ENCODE results near the gene TUBGCP5.
A peak's percentile ranks its signal among the peaks of the same experiment; 100 is the strongest.
"Not testable (repeated sequence)": the region's sequence is repeated elsewhere in the genome, so short reads cannot be mapped to it uniquely, and the experiment has no call there.

Gene TUBGCP5

DNA sequence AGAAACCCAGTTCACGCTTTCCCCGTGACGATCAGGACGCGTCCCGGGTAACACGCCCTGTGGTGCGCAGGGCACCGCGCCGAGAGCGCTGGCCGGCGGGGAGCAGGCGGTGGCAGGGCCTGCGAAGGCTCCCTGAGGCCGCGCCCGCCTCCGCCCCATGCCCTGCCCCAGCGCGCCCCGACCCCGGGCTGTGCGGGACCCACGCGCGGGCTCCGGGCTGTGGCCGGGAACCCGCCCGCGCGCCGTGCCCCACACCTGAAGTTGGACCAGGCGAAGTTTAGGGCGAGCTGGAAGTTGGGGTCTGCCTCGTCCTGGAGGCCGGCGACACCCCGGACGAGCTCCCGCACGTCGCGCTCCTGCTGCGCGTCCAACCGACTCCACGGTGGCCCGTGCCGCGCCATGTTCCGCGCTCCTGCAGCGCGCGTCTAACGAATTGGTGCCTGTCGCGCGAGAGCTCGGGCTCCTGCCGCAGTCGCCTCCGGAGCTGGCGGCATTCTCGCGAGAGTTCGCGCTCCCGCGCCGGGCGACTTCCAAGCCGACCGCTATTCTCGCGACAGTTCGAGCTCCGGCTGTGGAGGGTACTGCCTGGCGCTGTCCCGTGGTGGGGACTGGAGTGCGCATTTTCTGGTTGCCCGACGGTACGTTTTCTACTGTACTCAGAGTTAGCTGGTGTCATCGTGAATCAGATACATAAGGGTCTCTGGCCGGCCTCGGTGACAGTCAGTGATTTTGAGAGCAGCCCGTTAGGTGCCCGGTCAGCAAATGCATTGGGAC, at the start of gene TUBGCP5:
TUBGCP5 (minus strand) TSS at position 427 of the 774 bp plus-strand sequence; CDS start at position 401, 26 bp downstream.
- DNase-seq, result peak; percentile 99

DNA sequence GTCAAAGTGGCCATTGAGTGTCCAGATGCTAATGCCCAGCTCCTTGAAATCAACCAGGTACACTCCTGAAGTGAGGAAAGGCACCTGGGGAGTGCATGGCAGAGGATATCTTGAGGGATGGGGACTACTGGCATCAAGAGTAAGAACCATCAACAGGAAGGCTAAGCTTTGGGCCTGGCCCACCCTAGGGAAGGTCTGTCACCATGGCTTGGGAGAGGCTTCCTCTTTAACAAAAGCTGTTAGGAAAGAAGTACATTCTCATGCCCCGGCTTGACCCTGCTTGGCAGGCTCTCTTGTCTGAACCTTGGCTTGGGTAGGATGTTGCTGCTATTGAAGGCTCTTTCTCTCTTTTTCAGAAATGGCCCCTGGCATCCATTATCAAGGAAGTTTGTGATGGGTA, 43.7 kb upstream of the TUBGCP5 start:
- no peak for DNase-seq

DNA sequence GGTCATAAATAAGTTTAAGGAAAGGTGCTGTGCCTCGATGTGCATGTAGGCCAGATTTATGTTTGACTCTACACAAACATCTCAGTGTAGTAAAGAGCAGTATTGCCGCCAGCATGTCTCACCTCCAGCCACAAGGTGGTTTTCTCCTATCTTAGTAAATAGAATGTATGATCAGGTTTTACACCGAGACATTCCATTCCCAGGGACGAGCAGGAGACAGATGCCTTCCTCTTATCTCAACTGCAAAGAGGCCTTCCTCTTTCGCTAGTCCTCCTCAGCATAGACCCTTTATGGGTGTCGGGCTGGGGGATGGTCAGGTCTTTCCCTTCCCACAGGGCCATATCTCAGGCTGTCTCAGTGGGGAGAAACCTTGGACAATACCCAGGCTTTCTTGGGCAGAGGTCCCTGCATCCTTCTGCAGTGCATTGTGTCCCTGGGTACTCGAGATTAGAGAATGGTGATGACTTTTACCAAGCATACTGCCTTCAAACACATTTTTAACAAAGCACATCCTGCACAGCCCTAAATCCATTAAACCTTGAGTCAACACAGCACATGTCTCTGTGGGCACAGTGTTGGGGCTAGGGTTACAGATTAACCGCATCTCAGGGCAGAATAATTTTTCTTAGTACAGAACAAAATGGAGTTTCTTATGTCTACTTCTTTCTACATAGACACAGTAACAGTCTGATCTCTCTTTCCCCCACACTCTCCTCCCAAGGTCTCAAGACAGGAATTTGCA, 42.8 kb upstream of the TUBGCP5 start:
- not testable (repeated sequence) for DNase-seq

DNA sequence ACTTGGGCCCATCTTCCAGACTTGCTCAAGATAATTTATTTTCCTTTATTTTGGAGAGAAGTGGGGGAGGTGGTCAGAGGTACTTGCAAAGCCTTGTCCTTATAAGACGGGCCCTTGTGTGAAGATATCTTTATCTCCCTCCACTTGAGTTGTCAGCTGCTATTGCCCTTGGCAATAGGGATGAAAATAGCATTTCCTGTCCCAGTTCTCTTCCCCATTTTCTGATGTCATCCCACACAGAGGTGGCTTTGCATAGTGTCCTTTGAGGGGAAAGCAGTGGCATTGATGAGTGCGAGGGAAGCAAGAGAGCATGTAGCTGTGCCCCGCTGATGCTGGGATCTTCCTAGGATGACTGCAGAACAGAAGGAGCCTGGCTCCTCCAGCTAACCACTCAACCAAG, 41.9 kb upstream of the TUBGCP5 start:
- no peak for DNase-seq

DNA sequence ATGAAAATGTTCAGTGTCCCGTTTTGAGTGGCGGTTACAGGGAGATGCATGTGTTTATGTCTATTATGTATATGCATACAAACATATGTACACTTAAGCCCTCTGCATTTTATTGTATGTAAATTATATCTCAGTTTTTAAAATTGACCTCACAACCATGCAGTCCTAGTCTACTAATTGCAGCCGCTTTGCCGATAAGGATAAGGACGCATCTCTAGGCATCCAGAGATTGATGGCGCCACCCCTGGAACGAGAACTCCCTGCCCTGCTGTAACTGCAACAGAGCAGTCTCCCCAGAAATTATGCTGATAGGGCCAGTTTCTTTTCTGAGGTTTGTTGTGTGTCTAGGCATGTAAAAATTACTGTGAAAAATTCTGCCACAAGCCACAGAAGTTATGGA, 40.4 kb upstream of the TUBGCP5 start:
- DNase-seq, result no peak

DNA sequence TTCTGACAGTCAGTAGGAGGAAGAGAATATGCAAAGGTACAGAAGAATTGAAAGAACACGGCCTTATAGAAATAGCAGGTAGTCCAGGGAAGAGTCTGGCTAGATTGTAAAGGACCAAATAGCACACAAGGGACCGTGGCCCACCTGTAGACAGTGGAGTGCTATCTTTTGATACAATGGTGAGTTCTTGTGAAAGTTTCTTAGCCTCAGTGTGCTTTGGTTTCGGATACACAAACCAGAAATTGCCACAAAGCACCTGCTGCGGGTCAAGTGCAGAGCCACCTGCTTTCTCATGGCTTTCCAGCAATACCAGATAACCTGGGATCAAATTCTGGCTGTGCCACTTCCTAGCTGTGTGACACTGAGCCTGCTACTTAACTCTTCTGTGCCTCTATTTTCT, 36.6 kb upstream of the TUBGCP5 start:
- DNase-seq, result no peak

DNA sequence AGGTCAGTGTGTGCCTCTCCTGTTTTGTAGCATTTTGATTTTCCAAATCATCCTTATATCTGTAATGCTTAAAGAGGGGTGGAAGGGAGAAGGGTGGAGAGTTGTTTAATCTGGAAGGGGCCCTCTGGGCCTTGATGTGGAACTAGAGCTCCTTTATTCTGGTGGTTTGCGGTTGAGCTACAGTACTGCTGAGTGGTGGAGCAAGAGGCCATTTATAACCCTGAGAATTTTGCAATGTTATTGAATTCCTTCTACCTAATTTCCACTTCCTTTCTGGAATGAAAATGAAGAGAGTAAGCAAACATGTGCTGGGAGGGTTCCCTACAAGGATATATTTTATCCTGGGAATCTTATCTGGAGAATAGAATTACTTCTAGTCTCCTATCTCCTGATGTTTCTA, 35.3 kb upstream of the TUBGCP5 start:
- no peak for DNase-seq

DNA sequence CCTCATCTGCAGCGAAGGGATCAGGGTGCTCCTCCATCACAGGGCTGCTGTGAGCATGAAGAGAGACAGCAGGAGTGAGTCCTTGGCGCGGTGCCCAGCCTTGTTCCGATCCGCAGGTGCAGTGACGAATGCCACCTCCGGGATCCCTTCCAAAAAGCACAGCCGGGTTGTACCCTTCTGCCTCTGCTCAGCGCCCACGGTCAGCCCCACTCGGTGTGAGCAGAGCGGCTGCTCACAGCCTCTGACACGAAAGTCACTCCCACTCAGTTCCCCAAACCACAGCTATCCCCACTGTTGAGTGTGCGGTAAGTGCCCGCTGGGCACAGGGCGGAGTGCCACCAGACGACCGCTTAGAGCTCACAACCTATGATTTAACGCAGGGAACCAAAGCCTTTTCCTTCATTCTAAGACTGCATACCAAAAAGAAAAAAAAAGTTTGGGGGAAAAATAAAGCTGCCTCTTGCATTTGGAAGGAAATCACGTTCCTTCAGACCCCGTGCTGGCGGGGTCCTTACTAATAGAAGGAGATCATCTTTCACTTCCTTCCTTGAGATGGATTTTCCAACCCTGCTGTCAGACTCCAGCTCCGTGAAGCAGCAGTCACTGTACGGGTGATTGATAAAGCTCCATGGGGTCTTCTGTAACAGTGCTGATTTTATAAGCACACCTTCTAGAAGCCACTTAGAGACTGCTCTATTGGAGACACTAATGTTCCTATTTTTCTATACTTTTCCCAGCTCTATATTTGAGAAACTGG, 34.7 kb upstream of the TUBGCP5 start:
- DNase-seq, result no peak

DNA sequence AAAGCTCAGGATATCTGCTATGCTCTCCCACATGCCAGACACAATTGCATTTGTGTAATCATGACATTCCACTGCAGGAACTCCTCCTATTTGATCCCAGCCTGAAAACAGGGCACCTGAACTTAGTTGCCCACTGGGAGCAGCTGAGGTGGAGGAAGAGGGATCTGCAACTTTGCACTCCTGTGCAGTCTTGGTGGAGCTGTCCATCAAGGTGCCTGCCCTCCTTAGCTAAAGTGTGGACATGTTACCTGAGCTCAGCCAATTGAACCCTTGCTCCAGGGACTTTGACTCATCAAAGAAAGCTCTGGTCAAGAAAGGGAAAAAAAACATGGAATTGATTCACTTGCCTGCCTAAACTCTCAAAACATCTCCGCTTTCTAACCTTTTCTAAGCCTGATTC, 33.3 kb upstream of the TUBGCP5 start:
- no peak for DNase-seq

DNA sequence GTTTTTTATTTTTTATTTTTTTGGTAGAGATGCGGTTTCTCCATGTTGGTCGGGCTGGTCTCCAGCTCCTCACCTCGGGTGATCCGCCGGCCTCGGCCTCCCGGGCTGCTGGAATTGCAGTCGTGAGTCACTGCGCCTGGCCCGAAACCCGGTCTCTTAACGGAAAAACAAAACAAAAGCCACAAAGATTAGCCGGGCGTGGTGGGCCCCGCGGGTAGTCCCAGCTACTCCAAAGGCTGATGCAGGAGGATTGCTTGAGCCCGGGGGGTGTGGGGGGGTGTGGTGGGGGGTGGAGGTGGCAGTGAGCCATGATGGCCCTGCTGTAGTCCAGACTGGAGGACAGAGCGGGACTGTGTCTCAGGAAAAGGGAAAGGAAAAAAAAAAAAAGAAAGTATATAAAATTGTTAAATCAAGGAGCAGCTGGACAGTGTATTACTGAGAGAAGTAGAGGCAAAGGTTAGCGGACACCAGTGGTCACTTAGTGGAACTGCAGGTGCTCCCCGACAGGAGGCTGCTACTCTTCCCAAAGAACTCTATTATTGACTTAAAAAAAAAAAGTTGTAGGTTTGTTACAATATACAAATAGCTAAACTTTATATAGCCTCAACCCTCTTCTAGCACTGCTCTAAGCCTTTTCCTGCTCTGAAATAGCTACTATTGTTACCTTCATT, 30.3 kb upstream of the TUBGCP5 start:
- DNase-seq, result no peak

DNA sequence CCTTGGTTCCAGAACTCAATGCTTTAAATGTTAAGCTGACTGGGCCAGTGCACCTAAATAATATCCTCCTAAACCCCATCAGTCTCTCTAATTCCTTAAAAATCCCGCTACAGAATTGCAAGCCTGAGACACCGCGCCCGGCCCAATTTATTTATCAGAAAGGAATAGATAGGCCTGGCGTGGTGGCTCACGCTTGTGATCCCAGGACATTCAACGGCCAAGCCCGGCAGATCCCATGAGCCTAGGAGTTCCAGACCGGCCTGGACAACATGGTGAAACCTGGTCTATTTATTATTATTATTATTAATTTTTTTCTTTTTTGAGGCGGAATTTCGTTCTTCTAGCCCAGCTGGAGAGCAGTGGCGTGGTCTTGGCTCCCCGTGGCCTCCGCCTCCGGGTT, 28.0 kb upstream of the TUBGCP5 start:
- no peak for DNase-seq

DNA sequence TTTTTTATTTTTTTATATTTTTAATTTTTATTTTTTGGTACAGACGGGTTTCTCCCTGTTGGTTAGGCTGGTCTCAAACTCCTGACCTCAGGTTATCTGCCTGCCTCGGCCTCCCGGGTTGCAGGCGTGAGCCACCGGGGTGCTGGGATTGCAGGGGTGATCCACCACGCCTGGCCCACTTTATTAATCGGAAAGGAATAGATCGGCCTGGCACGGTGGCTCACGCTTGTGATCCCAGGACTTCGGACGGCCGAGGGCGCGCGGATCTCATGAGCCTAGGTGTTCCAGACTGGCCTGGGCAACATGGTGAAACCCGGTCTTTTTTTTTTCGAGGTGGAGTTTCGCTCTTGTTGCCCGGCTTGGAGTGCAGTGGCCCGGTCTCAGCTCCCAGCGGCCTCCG, 26.5 kb upstream of the TUBGCP5 start:
- DNase-seq, result no peak

DNA sequence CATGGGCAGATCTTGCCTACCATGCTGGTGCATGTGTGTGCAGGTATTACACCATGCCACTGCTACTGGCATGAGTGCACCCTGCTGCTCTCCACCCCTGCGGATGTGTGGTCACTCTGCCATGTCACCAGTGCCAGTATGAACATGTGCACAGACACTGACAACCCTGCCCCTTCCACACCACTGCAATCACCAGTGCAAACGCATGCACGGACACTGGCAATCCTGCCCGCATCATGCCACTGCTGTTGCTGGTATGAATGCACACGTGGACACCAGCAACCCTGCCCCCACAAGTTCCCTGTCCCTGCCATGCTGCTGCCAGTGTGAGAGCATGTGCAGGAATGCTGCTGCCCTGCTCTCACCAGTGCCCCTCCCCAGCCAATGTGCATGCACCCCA, 24.8 kb upstream of the TUBGCP5 start:
- DNase-seq, result no peak

DNA sequence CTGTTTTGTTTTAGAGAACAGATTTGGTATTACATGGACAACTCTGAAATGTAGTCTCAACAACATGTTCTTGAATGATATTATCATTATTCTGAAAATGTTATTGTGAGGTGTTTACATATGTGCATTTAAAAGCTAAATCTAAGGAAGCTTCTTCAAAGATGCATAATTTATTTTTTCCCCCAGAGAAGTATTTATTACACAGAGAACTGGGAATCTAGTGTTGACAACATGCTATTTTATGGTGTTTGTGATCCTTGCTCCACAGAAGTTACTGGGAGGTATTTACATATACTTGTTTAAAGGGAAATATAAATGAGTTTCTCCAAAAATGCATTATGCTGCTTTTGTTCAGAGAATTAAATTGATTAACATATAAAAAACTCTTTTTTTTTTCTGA, 18.3 kb upstream of the TUBGCP5 start:
- DNase-seq, result no peak

DNA sequence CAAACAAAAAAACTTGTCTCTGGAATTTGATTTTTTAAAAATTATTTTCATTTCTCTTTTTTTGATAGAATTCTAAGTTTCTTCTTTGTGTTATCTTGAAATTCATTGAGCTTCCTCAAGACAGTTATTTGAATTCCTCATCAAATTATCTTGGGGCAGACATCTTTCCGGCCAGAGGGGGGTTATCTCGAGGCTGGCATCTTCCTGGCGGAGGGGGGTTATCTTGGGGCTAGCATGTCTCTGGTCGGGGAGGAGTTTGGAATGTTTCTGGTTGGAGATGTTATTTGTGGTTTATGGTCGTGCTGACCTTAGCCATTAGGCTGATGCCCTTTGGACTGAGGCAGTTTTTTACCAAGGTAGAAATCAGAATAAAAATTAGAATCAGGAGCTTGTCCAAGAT, 15.9 kb upstream of the TUBGCP5 start:
- no peak for DNase-seq

DNA sequence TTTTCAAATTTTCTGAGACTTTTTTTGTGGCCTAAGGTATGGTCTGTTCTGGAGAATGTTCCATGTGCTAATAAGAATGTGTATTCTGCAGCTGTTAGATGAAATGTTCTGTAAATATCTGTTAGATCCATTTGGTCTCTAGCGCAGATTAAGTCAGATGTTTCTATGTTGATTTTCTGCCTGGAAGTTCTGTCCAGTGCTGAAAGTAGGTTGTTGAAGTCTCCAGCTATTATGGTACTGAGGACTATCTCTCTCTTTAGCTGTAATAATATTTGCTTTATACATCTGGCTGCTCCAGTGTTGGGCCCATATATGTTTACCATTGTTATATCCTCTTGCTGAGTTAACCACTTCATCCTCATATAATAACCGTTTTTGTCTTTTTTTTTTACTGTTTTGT, 13.2 kb upstream of the TUBGCP5 start:
- no peak for DNase-seq

DNA sequence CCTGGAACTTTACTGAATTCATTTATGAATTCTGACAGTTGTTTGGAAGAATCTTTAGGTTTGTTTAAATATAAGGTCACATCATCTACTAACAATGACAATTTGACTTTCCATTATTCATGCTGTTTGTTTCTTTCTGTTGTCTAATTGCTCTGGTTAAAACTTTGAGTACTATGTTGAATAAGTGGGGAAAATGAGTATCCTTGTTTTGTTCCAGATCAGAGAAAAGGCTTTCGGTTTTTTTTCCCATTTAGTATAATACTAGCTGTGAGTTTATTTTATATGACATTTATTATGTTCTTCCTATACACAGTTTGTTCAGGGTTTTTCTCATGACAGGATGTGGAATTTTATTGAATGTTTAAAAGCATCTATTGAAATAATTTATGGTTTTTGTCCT, 11.3 kb upstream of the TUBGCP5 start:
- no peak for DNase-seq

DNA sequence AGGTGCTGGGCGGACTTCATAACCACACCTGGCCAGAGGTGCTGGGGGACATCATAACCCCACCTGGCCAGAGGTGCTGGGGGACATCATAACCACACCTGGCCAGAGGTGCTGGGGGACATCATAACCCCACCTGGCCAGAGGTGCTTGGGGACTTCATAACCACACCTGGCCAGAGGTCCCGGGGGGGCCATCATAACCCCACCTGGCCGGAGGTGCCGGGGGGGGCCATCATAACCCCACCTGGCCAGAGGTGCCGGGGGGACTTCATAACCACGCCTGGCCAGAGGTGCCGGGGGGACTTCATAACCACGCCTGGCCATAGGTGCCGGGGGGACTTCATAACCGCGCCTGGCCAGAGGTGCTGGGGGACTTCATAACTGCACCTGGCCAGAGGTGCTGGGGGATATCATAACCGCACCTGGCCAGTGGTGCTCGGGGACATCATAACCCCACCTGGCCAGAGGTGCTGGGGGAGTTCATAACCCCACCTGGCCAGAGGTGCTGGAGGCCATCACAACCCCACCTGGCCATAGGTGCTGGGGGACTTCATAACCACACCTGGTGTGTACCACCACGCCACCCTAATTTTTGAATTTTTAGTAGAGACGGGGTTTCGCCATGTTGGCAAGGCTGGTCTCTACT, 10.7 kb upstream of the TUBGCP5 start:
- DNase-seq, result no peak

DNA sequence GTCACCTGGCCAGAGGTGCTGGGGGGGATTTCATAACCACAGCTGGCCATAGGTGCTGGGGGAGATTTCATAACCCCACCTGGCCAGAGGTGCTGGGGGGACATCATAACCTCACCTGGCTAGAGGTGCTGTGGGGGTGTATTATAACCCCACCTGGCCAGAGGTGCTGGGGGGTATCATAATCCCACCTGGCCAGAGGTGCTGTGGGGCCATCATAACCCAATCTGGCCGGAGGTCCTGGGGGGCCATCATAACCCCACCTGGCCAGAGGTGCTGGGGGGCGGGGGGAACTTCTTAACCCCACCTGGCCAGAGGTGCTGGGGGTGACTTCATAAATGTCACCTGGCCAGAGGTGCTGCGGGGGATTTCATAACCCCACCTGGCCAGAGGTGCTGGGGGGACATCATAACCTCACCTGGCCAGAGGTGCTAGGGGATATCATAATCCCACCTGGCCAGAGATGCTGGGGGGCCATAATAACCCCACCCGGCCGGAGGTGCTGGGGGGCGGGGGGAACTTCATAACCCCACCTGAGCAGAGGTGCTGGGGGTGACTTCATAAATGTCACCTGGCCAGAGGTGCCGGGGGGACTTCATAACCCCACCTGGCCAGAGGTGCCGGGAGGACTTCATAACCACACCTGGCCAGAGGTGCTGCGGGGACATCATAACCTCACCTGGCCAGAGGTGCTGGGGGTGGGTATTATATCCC, 9.4 kb upstream of the TUBGCP5 start:
- DNase-seq, result not testable (repeated sequence)

DNA sequence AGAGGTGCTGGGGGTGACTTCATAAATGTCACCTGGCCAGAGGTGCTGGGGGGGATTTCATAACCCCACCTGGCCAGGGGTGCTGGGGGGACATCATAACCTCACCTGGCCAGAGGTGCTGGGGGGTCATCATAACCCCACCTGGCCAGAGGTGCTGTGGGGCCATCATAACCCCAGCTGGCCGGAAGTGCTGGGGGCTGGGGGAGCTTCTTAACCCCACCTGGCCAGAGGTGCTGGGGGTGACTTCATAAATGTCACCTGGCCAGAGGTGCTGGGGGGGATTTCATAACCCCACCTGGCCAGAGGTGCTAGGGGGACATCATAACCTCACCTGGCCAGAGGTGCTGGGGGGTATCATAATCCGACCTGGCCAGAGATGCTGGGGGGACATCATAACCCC, 4.6 kb upstream of the TUBGCP5 start:
- not testable (repeated sequence) for DNase-seq

DNA sequence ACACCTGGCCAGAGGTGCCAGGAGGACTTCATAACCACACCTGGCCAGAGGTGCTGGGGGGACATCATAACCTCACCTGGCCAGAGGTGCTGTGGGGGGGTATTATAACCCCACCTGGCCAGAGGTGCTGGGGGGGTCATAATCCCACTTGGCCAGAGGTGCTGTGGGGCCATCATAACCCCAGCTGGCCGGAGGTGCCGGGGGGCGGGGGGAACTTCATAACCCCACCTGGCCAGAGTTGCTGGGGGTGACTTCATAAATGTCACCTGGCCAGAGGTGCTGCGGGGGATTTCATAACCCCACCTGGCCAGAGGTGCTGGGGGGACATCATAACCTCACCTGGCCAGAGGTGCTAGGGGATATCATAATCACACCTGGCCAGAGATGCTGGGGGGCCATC, 4.2 kb upstream of the TUBGCP5 start:
- DNase-seq, result not testable (repeated sequence)

DNA sequence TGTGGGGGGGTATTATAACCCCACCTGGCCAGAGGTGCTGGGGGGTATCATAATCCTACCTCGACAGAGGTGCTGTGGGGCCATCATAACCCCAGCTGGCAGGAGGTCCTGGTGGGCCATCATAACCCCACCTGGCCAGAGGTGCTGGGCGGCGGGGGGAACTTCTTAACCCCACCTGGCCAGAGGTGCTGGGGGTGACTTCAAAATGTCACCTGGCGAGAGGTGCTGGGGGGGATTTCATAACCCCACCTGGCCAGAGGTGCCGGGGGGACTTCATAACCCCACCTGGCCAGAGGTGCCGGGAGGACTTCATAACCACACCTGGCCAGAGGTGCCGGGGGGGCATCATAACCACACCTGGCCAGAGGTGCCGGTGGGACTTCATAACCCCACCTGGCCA, 2.4 kb upstream of the TUBGCP5 start:
- DNase-seq, result not testable (repeated sequence)
